ENCODE results near the gene MGRN1. TPM values are rescaled to one million over a fixed set of nuclear protein-coding genes. Genes with fewer than 3 reads are reported as not detected.
A peak's percentile ranks its signal among the peaks of the same experiment; 100 is the strongest.

The MGRN1 gene
- total and polyA plus RNA-seq, 9 donors = 21.5 to 94.2 (median 61.1) TPM

DNA sequence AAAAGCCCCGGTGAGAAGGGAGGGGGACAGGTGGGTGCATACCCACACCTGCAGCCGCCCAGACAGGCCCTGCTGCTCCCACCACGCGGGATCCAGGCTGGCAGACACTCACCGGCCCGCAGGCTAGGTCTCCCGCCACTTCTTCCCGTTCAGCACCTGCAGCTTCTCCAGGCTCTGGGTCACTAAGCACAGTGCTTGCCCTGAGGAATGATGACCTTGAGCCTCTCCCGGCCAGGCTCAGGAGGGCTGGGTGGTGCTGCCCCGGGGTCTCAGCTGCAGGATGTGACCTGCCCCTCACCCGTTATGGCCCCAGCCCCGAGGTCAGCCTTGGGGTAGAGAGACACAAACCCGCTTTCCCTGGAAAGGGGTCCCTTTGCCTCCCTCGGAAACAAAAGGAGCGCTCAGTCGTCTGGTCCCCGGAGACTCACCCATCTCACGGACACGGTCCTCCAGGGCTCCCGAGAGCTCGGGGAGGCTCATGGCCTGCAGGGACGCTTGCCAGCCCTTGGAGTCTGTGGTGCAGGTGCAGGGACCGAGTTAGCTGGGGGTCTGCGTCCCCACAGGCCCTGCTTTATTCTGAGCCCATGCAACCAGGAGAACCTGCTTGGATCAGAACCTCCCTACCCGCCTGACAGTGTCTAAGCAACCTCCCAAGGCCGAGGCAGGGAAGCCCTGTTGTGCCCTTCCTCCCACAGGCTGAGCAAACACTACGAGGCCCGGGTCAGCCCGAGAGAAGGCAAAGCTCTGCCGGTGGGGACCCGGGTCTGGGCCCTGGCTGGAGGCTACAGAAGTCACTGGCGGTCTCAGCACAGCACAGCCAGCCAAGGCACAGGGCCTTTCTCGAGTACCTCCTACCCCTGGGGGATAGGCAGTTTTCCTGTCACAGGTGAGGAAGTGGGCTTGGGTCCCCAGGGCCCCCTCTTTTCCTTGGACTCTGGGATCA, 72.5 kb downstream of the MGRN1 start:
- no peaks in the 10 kb centered on the region for H3K36me3 ChIP-seq
- intact Hi-C loops (cut with DNase I) = no loop called here
- H3K4me1 ChIP-seq (ENCODE audit: insufficient read depth) = peaks cover 5% of the 10 kb centered on the region
- no peaks in the 10 kb centered on the region for H3K9me3 ChIP-seq
- TF ChIP-seq, protein P1, sequence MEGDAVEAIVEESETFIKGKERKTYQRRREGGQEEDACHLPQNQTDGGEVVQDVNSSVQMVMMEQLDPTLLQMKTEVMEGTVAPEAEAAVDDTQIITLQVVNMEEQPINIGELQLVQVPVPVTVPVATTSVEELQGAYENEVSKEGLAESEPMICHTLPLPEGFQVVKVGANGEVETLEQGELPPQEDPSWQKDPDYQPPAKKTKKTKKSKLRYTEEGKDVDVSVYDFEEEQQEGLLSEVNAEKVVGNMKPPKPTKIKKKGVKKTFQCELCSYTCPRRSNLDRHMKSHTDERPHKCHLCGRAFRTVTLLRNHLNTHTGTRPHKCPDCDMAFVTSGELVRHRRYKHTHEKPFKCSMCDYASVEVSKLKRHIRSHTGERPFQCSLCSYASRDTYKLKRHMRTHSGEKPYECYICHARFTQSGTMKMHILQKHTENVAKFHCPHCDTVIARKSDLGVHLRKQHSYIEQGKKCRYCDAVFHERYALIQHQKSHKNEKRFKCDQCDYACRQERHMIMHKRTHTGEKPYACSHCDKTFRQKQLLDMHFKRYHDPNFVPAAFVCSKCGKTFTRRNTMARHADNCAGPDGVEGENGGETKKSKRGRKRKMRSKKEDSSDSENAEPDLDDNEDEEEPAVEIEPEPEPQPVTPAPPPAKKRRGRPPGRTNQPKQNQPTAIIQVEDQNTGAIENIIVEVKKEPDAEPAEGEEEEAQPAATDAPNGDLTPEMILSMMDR (IDR thresholded peaks at IDR 0.05) = no peak
- no peak for TF ChIP-seq EP300 (IDR thresholded peaks at IDR 0.05)
- TF ChIP-seq POLR2A (IDR thresholded peaks at IDR 0.05) = no peak
- WGBS, 3 donors = 64 to 70% (median 64%) methylated on average over 28 to 33 of the region's 33 CpGs
- H3K27ac ChIP-seq = no peak overlapping the region
- peak in 4 of 5 donors; percentile 25 to 57 (median 33) for DNase-seq
- H3K4me3 ChIP-seq = no peak overlapping the region
- H3K27me3 ChIP-seq = no peaks in the 10 kb centered on the region

DNA sequence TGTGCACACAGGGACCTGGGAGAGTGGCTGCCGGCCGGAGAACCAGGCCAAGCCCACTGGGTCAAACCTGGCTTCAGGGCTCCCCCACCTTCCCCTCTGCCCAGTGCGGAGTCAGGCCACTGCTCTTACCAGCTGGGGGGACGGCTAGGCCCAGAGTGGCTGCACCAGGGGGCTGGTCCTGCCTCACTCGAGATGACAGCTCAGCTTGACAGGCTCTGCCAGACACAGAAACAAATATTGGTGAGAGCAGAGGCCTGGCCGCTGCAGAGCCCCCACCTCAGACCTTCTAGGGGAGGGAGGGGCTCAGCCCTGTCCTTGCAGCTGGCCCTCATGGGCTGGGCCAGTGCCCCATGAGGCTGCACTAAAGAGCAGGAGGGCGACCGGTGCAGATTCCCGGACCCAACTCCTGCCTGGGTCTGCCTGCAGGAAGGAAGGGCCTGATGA, 73.2 kb downstream of the MGRN1 start:
- H3K27ac ChIP-seq = no peak overlapping the region
- DNase-seq = peak in 1 of 5 donors; percentile 11
- 79 to 84% (median 81%) methylated on average over 8 to 9 of the region's 9 CpGs for WGBS, 3 donors

DNA sequence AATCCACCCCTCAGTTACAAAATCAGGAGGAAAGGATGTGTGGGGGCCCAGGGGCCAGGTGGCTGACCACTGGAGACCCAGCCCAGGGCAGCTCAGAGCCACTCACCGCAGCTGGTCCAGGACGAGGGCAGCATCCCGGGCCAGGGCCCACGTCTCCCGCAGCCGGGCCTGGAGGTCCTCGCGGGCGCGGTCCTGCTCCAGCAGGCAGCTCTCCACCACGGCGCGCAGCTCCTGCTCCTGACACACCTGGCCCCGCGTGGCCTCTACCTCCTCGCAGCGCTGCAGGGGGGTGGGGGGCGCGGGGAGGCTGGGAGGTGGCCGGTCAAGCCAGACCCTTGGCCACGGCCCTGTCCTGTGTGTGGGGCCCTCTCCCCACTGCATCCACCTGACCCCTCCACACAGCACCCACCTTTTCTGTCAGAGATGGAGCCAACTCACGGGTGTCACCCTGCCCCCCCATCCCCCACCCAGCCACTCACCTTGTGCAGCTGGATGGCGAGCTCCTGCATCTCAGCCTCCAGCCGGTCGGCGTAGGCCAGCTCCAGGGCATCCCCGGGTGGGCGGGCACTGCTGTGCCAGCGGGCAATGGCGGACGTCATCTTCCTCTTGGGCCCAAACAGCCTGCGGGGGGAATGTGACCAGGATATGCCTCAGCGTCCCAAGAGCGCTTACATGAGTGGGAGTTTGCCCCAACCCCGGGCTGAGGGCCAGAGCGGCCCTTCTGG, 73.9 kb downstream of the MGRN1 start:
- Histone ChIP-seq H3K9me3 (no peaks in the 10 kb centered on the region), H3K27me3 (no peaks in the 10 kb centered on the region), H3K27ac (no peak overlapping the region), H3K4me1 (ENCODE audit: insufficient read depth) (peaks cover 5% of the 10 kb centered on the region), H3K36me3 (no peaks in the 10 kb centered on the region), H3K4me3 (no peak overlapping the region)
- intact Hi-C loops (cut with DNase I) = no loop called here
- TF ChIP-seq EP300 (IDR thresholded peaks at IDR 0.05) (no peak), POLR2A (IDR thresholded peaks at IDR 0.05) (no peak)
- TF ChIP-seq, protein P1 (IDR thresholded peaks at IDR 0.05) = no peak
- WGBS, 3 donors = 87 to 92% (median 91%) methylated on average over 32 to 36 of the region's 36 CpGs
- DNase-seq = peak in 3 of 5 donors; percentile 12 to 43 (median 30)

More for the DNA sequence above, 73.2 kb downstream of the MGRN1 start:
- Histone ChIP-seq H3K4me3 (no peak overlapping the region), H3K27me3 (no peaks in the 10 kb centered on the region), H3K9me3 (no peaks in the 10 kb centered on the region), H3K4me1 (ENCODE audit: insufficient read depth) (peaks cover 5% of the 10 kb centered on the region), H3K36me3 (no peaks in the 10 kb centered on the region)
- intact Hi-C loops (cut with DNase I) = no loop called here
- TF ChIP-seq, protein P1 (IDR thresholded peaks at IDR 0.05) = no peak
- TF ChIP-seq EP300 (IDR thresholded peaks at IDR 0.05) (no peak), POLR2A (IDR thresholded peaks at IDR 0.05) (no peak)

DNA sequence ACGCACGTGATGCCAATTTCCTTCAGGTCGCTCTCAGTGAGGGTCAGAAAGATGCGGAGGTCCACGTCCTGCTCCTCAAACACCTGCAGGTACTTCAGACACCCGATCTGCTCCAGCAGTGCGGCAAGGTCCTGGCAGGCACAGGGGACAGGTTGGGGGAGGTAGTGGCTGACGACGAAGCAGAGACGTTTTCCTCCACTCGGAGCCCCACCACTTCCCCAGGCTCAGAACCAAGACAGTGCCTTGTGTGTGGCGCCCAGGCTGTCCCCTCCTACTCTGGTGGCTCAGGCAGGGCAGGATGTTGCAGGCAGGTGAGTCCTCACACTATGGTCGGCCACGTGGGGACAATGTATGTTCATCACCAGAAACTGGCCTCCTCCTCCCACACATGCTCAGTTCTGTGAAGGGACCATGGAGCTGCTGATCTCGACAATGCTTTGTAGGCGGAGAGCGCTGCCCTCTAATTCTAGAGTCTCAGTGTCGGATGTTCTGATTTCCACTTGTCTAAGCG, 74.5 kb downstream of the MGRN1 start:
- no peaks in the 10 kb centered on the region for H3K27me3 ChIP-seq
- WGBS, 3 donors = 82 to 87% (median 83%) methylated on average over 19 of the region's 19 CpGs
- no peak overlapping the region for H3K27ac ChIP-seq
- H3K4me3 ChIP-seq = no peak overlapping the region
- no peaks in the 10 kb centered on the region for H3K9me3 ChIP-seq
- intact Hi-C loops (cut with DNase I) = no loop called here
- H3K4me1 ChIP-seq (ENCODE audit: insufficient read depth) = peaks cover 5% of the 10 kb centered on the region
- no peak for DNase-seq
- TF ChIP-seq, protein P1 (IDR thresholded peaks at IDR 0.05) = no peak
- no peaks in the 10 kb centered on the region for H3K36me3 ChIP-seq

Data from ovary (tissue), 9 donors.